IMR-90 (cell line): ENCODE measurements around the gene TWIST2. TPM values are rescaled to one million over a fixed set of nuclear protein-coding genes. Genes with fewer than 3 reads are reported as not detected.

Experiments used
- ATAC-seq: fragments of 200-7000 bp; cut with Tn5 transposase; 2 replicates; pipeline ENCODE4 v1.9.1; 2020; ENCODE audit warnings: low read depth, mild to moderate bottlenecking, moderate library complexity
- BruUV-seq: library from RNA; stranded (reverse); fragments of 400-500 nt; replicated peaks from 2 replicates; lab custom pipeline; 2021; lab: Mats Ljungman, UMichigan
- CTCF ChIA-PET: fragments of 300-600 bp; formaldehyde crosslinking; extraction: SDS; loops from one replicate; lab custom pipeline; 2021; ENCODE audit warnings: antibody characterized with exemption; lab: Yijun Ruan, JAX
- POLR2A ChIA-PET: fragments of 300-600 bp; sonication (Branson Sonifier 250); formaldehyde crosslinking; loops from one replicate; lab custom pipeline; 2022; ENCODE audit warnings: antibody characterized with exemption; ENCODE audit not compliant: unreplicated experiment; lab: Charles Lee
- DNase-seq: peaks from one replicate; pipeline ENCODE4 v3.0.0; 2013
- H2AFZ ChIP-seq: replicated peaks from 2 replicates; pipeline ENCODE3; 2013; ENCODE audit warnings: low read length, mild to moderate bottlenecking; ENCODE audit not compliant: poor library complexity
- H2AK5ac ChIP-seq: 2 replicates; pipeline ENCODE4 v1.6.1; 2013; ENCODE audit warnings: low read depth, low read length, inconsistent platforms
- H2AK9ac ChIP-seq: replicated peaks from 2 replicates; pipeline ENCODE3; 2013; ENCODE audit warnings: mild to moderate bottlenecking, low read depth, low read length, moderate library complexity; ENCODE audit not compliant: poor library complexity
- H2BK120ac ChIP-seq: 2 replicates; pipeline ENCODE4 v1.6.1; 2013; ENCODE audit warnings: low read depth, low read length, inconsistent platforms
- H2BK15ac ChIP-seq: 3 replicates; pipeline ENCODE4 v1.6.1; 2013; ENCODE audit warnings: low read depth, low read length, inconsistent platforms
- H2BK20ac ChIP-seq: 2 replicates; pipeline ENCODE4 v1.6.1; 2013; ENCODE audit warnings: low read depth, mild to moderate bottlenecking, inconsistent platforms, low read length, moderate library complexity
- H2BK5ac ChIP-seq: 2 replicates; pipeline ENCODE4 v1.6.1; 2013; ENCODE audit warnings: mild to moderate bottlenecking, low read depth, low read length, inconsistent platforms; ENCODE audit not compliant: poor library complexity, severe bottlenecking
- H3K14ac ChIP-seq: replicated peaks from 2 replicates; pipeline ENCODE4 v1.6.1; 2013; ENCODE audit warnings: low read depth, low read length, inconsistent platforms
- H3K18ac ChIP-seq: 2 replicates; pipeline ENCODE4 v1.6.1; 2013; ENCODE audit warnings: low read depth, low read length, control low read depth
- H3K23ac ChIP-seq: 2 replicates; pipeline ENCODE4 v1.6.1; 2013; ENCODE audit warnings: low read depth, low read length, inconsistent platforms
- H3K27ac ChIP-seq: 2 replicates; pipeline ENCODE4 v1.5.1; 2013; ENCODE audit warnings: mild to moderate bottlenecking, control low read depth, low read length; ENCODE audit not compliant: insufficient read depth
- H3K27me3 ChIP-seq: 2 replicates; pipeline ENCODE4 v1.6.1; 2013; ENCODE audit warnings: low read length; ENCODE audit not compliant: control insufficient read depth, insufficient read depth
- H3K36me3 ChIP-seq: 2 replicates; pipeline ENCODE4 v1.6.1; 2013; ENCODE audit warnings: low read length, mixed read lengths; ENCODE audit not compliant: control insufficient read depth, insufficient read depth
- H3K4ac ChIP-seq: 2 replicates; pipeline ENCODE4 v1.6.1; 2013; ENCODE audit warnings: low read depth, low read length, inconsistent platforms
- H3K4me1 ChIP-seq: 2 replicates; pipeline ENCODE4 v1.6.1; 2013; ENCODE audit warnings: low read length, mixed read lengths; ENCODE audit not compliant: control insufficient read depth, insufficient read depth
- H3K4me2 ChIP-seq: 2 replicates; pipeline ENCODE4 v1.6.1; 2013; ENCODE audit warnings: low read depth, mild to moderate bottlenecking, control low read depth, low read length, moderate library complexity
- H3K4me3 ChIP-seq: 2 replicates; pipeline ENCODE4 v1.5.1; 2013; ENCODE audit warnings: low read depth, mild to moderate bottlenecking, control low read depth, low read length, moderate library complexity; ENCODE audit not compliant: insufficient read depth
- H3K56ac ChIP-seq: 2 replicates; pipeline ENCODE4 v1.6.1; 2013; ENCODE audit warnings: low read length, inconsistent platforms; ENCODE audit not compliant: insufficient read depth; ENCODE audit errors: extremely low read depth
- H3K79me1 ChIP-seq, 2 experiments: 2 replicates each; pipeline ENCODE4 v1.6.1; 2013; ENCODE audit warnings: low read length in 2 of 2, inconsistent platforms in 1 of 2, low read depth in 1 of 2
- H3K9ac ChIP-seq: 2 replicates; pipeline ENCODE4 v1.6.1; 2013; ENCODE audit warnings: low read depth, low read length, control low read depth
- H3K9me1 ChIP-seq: 2 replicates; pipeline ENCODE4 v1.6.1; 2013; ENCODE audit warnings: low read length, inconsistent platforms; ENCODE audit not compliant: insufficient read depth
- H3K9me3 ChIP-seq: 2 replicates; pipeline ENCODE4 v1.6.1; 2013; ENCODE audit warnings: low read length; ENCODE audit not compliant: control insufficient read depth, insufficient read depth
- H4K20me1 ChIP-seq: 2 replicates; pipeline ENCODE4 v1.6.1; 2013; ENCODE audit warnings: low read length, inconsistent platforms; ENCODE audit not compliant: insufficient read depth
- H4K5ac ChIP-seq: 2 replicates; pipeline ENCODE4 v1.6.1; 2013; ENCODE audit warnings: mild to moderate bottlenecking, low read depth, low read length, control low read depth
- H4K8ac ChIP-seq, 2 experiments: 2 replicates each; pipeline ENCODE4 v1.6.1; 2013; ENCODE audit warnings: low read depth in 2 of 2, low read length in 2 of 2, control low read depth in 1 of 2, inconsistent platforms in 1 of 2
- H4K91ac ChIP-seq: 2 replicates; pipeline ENCODE4 v1.6.1; 2013; ENCODE audit warnings: low read depth, low read length, inconsistent platforms; ENCODE audit not compliant: insufficient read depth
- BHLHE40 ChIP-seq: fragments of 150-350 bp; IDR thresholded peaks from 2 replicates; pipeline ENCODE4 v1.6.1; 2016; ENCODE audit warnings: mild to moderate bottlenecking, low read depth, low read length
- FOS ChIP-seq: fragments of 150-350 bp; IDR thresholded peaks from 2 replicates; pipeline ENCODE4 v1.6.1; 2016; ENCODE audit warnings: low read depth, low read length
- MAZ ChIP-seq: IDR thresholded peaks from 2 replicates; pipeline ENCODE4 v1.6.1; 2012; ENCODE audit warnings: low read depth, mild to moderate bottlenecking, low read length, improper control_type of control experiment, moderate library complexity, borderline replicate concordance
- MXI1 ChIP-seq: IDR thresholded peaks from 2 replicates; pipeline ENCODE4 v1.6.1; 2012; ENCODE audit warnings: low read depth, mild to moderate bottlenecking, low read length, moderate library complexity, borderline replicate concordance
- NFE2L2 ChIP-seq: fragments of 150-350 bp; IDR thresholded peaks from 2 replicates; pipeline ENCODE4 v1.6.1; 2016; ENCODE audit warnings: low read depth, mild to moderate bottlenecking, low read length
- RAD21 ChIP-seq: IDR thresholded peaks from 2 replicates; pipeline ENCODE4 v1.6.1; 2012; ENCODE audit warnings: low read length, improper control_type of control experiment
- USF2 ChIP-seq: fragments of 150-350 bp; IDR thresholded peaks from 2 replicates; pipeline ENCODE4 v1.6.1; 2017; ENCODE audit warnings: mild to moderate bottlenecking, antibody characterized with exemption, low read length, low read depth
- WGBS, 2 experiments: methylation state at CpG; one replicate each; pipeline versions ENCODE4 v1.1.5 to v1.1.7; 2013; ENCODE audit warnings: missing lambda C conversion rate in 2 of 2; ENCODE audit not compliant: insufficient read length in 1 of 2; ENCODE audit errors: extremely low coverage in 2 of 2; 5-methylcytosine and 5-hydroxymethylcytosine counted together
- dilution Hi-C: fragments of 300-500 bp; cut with HindIII; formaldehyde crosslinking; loops from one replicate; pipeline ENCODE4 v1.14.3; 2018; ENCODE audit warnings: low sequenced_read_pairs; ENCODE audit not compliant: unreplicated experiment
- in situ Hi-C: fragments of 300-500 bp; cut with MboI; formaldehyde crosslinking; loops from 3 replicates; pipeline ENCODE4 v1.14.3; 2019; ENCODE audit warnings: low sequenced_read_pairs, inconsistent platforms, mixed read lengths
- intact Hi-C: fragments of 100-400 bp; cut with micrococcal nuclease; formaldehyde crosslinking; loops from 2 replicates; pipeline ENCODE4 v1.10.0; 2022
- polyA plus RNA-seq, 3 experiments: library from polyadenylated mRNA; depleted of rRNA; stranded (reverse); fragments of >200 nt; gene quantifications; 2 replicates each; pipeline ENCODE4 v1.2.3, GENCODE V29; 2012; ENCODE audit warnings: low replicate concordance in 1 of 3
- total RNA-seq: library from RNA; depleted of rRNA; stranded (reverse); fragments of >200 nt; gene quantifications from 2 replicates; pipeline ENCODE4 v1.2.3, GENCODE V29; 2012

Gene TWIST2
- total and polyA plus RNA-seq, 2 of the 4 experiments (the other 2 are of a cell fraction), result 9.3 to 33.6 TPM

- no CpG with 5 or more reads among the region's 13 CpGs for WGBS, 2 experiments
- no TSS peak for BruUV-seq
- no peak overlapping the region for H3K4me2 ChIP-seq
These were observed 94.9 kb downstream of the TWIST2 start for GRCh38 chr2:238942726-238943300.

More at GRCh38 chr2:238942726-238943300, 94.9 kb downstream of the TWIST2 start:
- no peak overlapping the region for H3K4ac ChIP-seq
- H2AK9ac ChIP-seq, result no peak overlapping the region
- H4K8ac ChIP-seq, result no peak overlapping the region
- peaks cover 7% of the 10 kb centered on the region; the same call in 1 of the 2 replicates for H3K9me1 ChIP-seq
- no peak for TF ChIP-seq RAD21
- peak; percentile 78 for TF ChIP-seq BHLHE40
- TF ChIP-seq MXI1, result no peak
- no peak for TF ChIP-seq MAZ
- TF ChIP-seq FOS, result no peak
- TF ChIP-seq USF2, result no peak
- TF ChIP-seq NFE2L2, result no peak
- H2AK5ac ChIP-seq, result peak overlapping the region; percentile 11; the same call in 1 of the 2 replicates
- H3K27me3 ChIP-seq, result no peaks in the 10 kb centered on the region
- no peak overlapping the region for H4K5ac ChIP-seq
- dilution Hi-C loops, result no loop called here
- no peak overlapping the region for H3K4me3 ChIP-seq
- ATAC-seq (peak; percentile 5; the same call in 1 of the 2 replicates), DNase-seq (peak; percentile 64)
- no peak overlapping the region for H3K9ac ChIP-seq
- no peak overlapping the region for H3K27ac ChIP-seq
- no peak overlapping the region for H3K56ac ChIP-seq
- H4K91ac ChIP-seq, result no peak overlapping the region
- intact Hi-C loops, result no loop called here
- peaks cover 11% of the 10 kb centered on the region for H3K4me1 ChIP-seq
- H4K20me1 ChIP-seq, result no peaks in the 10 kb centered on the region
- H3K36me3 ChIP-seq, result no peaks in the 10 kb centered on the region
- H3K18ac ChIP-seq, result no peak overlapping the region
- in situ Hi-C loops, result no loop called here
- H2BK5ac ChIP-seq, result no peak overlapping the region
- no peak overlapping the region for H3K23ac ChIP-seq
- no peak overlapping the region for H2BK15ac ChIP-seq
- POLR2A ChIA-PET, result no interaction called here
- H3K79me1 ChIP-seq, result no peaks in the 10 kb centered on the region
- no peak overlapping the region for H3K14ac ChIP-seq
- CTCF ChIA-PET, result interaction anchor here (0.5 kb wide), 1 partner anchor 155 kb away, joined by 3 read pairs; no protein-coding TSS in a partner anchor
- H2BK120ac ChIP-seq, result 0 out of 2 replicates have a peak overlapping the region, but pooled peaks have one; percentile 19
- H3K9me3 ChIP-seq, result no peaks in the 10 kb centered on the region
- peak overlapping the region; percentile 67 for H2AFZ ChIP-seq
- no peak overlapping the region for H2BK20ac ChIP-seq
